HepG2 (cell line): ENCODE measurements around the gene SLC6A17. TPM values are rescaled to one million over a fixed set of nuclear protein-coding genes. Genes with fewer than 3 reads are reported as not detected.

Experiments used
- ATAC-seq: fragments of 200-7000 bp; cut with Tn5 transposase; 3 replicates; pipeline ENCODE4 v1.9.1; 2020; ENCODE audit warnings: mild to moderate bottlenecking, moderate library complexity
- BruUV-seq: library from RNA; stranded (reverse); fragments of 400-500 nt; replicated peaks from 2 replicates; lab custom pipeline; 2021; lab: Mats Ljungman, UMichigan
- CTCF ChIA-PET: fragments of 300-600 bp; formaldehyde crosslinking; extraction: SDS; loops from one replicate; lab custom pipeline; 2021; ENCODE audit warnings: low total read pairs, inconsistent platforms, low intra/inter-chr PET ratio; lab: Yijun Ruan, JAX
- POLR2A ChIA-PET: fragments of 350-600 bp; sonication (Branson Sonifier 250); formaldehyde crosslinking; loops from one replicate; lab custom pipeline; 2020; ENCODE audit warnings: antibody characterized with exemption, inconsistent platforms; lab: Yijun Ruan, JAX
- DNase-seq: peaks from one replicate; pipeline ENCODE4 v3.0.0-alpha.2; 2015; ENCODE audit warnings: low spot score
- FAIRE-seq: peaks from 3 replicates; lab custom pipeline; 2011; peaks lifted over from hg19 to GRCh38; lab: Jason Lieb, UNC
- H2AFZ ChIP-seq: one replicate; pipeline ENCODE4 v1.6.1; 2011; ENCODE audit warnings: low read length, inconsistent platforms
- H3K27ac ChIP-seq: fragments of 300-600 bp; 3 replicates; pipeline ENCODE4 v1.8.0; 2011; ENCODE audit warnings: mixed run types, mild to moderate bottlenecking, mixed read lengths, low read length, inconsistent platforms; ENCODE audit not compliant: insufficient read depth; ENCODE audit errors: extremely low read length
- H3K27me3 ChIP-seq, 2 experiments: fragments of 200-600 bp in 1 of 2; 2 replicates in 1 of 2; 3 replicates in 1 of 2; pipeline versions ENCODE4 v1.6.0 to v1.8.0; 2011; ENCODE audit warnings: low read length in 2 of 2, mild to moderate bottlenecking in 2 of 2, moderate library complexity in 2 of 2, inconsistent platforms in 1 of 2; ENCODE audit not compliant: insufficient read depth in 2 of 2, control insufficient read depth in 1 of 2
- H3K36me3 ChIP-seq, 2 experiments: fragments of 200-600 bp in 1 of 2; replicated peaks in 1 of 2; 2 replicates in 1 of 2; 3 replicates in 1 of 2; pipeline versions ENCODE4 v1.5.1 to v1.8.0; 2011; ENCODE audit warnings: low read length in 2 of 2, inconsistent platforms in 1 of 2; ENCODE audit not compliant: insufficient read depth in 2 of 2, control insufficient read depth in 1 of 2
- H3K4me1 ChIP-seq: 2 replicates; pipeline ENCODE4 v1.5.1; 2012; ENCODE audit warnings: low read length, inconsistent platforms; ENCODE audit not compliant: insufficient read depth
- H3K4me2 ChIP-seq: 2 replicates; pipeline ENCODE4 v1.6.0; 2011; ENCODE audit warnings: low read depth, low read length, inconsistent platforms
- H3K4me3 ChIP-seq, 3 experiments: fragments of 200-600 bp in 1 of 3; sonication (generic), shearing (Covaris generic) in 1 of 3; replicated peaks in 1 of 3; 2 replicates each; pipeline ENCODE4 v1.5.1; 2011 to 2016; ENCODE audit warnings: low read length in 3 of 3, inconsistent platforms in 2 of 3, low read depth in 2 of 3, mild to moderate bottlenecking in 2 of 3, control low read depth in 1 of 3, mixed read lengths in 1 of 3; ENCODE audit not compliant: insufficient read depth in 1 of 3
- H3K79me2 ChIP-seq: one replicate; pipeline ENCODE4 v1.6.1; 2011; ENCODE audit warnings: low read length, inconsistent platforms; ENCODE audit not compliant: insufficient read depth
- H3K9ac ChIP-seq: 2 replicates; pipeline ENCODE4 v1.6.0; 2011; ENCODE audit warnings: mild to moderate bottlenecking, low read depth, low read length, inconsistent platforms; ENCODE audit not compliant: insufficient read depth
- H3K9me3 ChIP-seq: 2 replicates; pipeline ENCODE4 v1.5.1; 2012; ENCODE audit warnings: mild to moderate bottlenecking, low read length
- H4K20me1 ChIP-seq: 2 replicates; pipeline ENCODE4 v1.6.0; 2011; ENCODE audit warnings: inconsistent platforms, mild to moderate bottlenecking, low read length, moderate library complexity; ENCODE audit not compliant: insufficient read depth
- ATF7 ChIP-seq, 2 experiments: fragments of 450-650 bp in 1 of 2; sonication (generic) in 1 of 2; formaldehyde crosslinking in 1 of 2; IDR thresholded peaks; 2 replicates each; pipeline versions ENCODE4 v1.4.0 to v1.6.1; 2016 to 2020; ENCODE audit warnings: antibody characterized with exemption in 1 of 2, mild to moderate bottlenecking in 1 of 2, missing genetic modification reagents in 1 of 2
- CREB1 ChIP-seq, 2 experiments: fragments of 450-650 bp in 1 of 2; IDR thresholded peaks; 2 replicates each; pipeline ENCODE4 v1.6.1; 2016 to 2017; ENCODE audit warnings: control low read depth in 1 of 2, mild to moderate bottlenecking in 1 of 2, missing compliant biosample characterization in 1 of 2, missing genetic modification characterization in 1 of 2
- GFI1 ChIP-seq: sonication (generic); formaldehyde crosslinking; IDR thresholded peaks from 2 replicates; pipeline ENCODE4 v1.5.0; 2020; ENCODE audit warnings: missing genetic modification reagents, mild to moderate bottlenecking, borderline replicate concordance
- HCFC1 ChIP-seq: fragments of 150-350 bp; IDR thresholded peaks from 2 replicates; pipeline ENCODE4 v1.6.1; 2014; ENCODE audit warnings: low read depth, low read length
- KMT2A ChIP-seq: sonication (generic); formaldehyde crosslinking; IDR thresholded peaks from 2 replicates; pipeline ENCODE4 v1.4.0; 2020; ENCODE audit warnings: missing genetic modification reagents
- MED13 ChIP-seq: sonication (generic); formaldehyde crosslinking; IDR thresholded peaks from 2 replicates; pipeline ENCODE4 v1.5.0; 2020; ENCODE audit warnings: missing genetic modification reagents
- REPIN1 ChIP-seq: sonication (generic); formaldehyde crosslinking; IDR thresholded peaks from 2 replicates; pipeline ENCODE4 v1.8.0; 2022; ENCODE audit warnings: missing genetic modification reagents, low read depth, mild to moderate bottlenecking, borderline replicate concordance
- TEAD3 ChIP-seq: optimal IDR thresholded peaks from 2 replicates; pipeline ENCODE3; 2016; ENCODE audit warnings: borderline replicate concordance
- THYN1 ChIP-seq: sonication (generic); formaldehyde crosslinking; IDR thresholded peaks from 2 replicates; pipeline ENCODE4 v1.8.1; 2023; ENCODE audit warnings: low read depth, mild to moderate bottlenecking, moderate library complexity, missing genetic modification reagents, borderline replicate concordance
- TSC22D2 ChIP-seq: sonication (generic); formaldehyde crosslinking; IDR thresholded peaks from 2 replicates; pipeline ENCODE4 v1.5.1; 2020; ENCODE audit warnings: missing genetic modification reagents, mild to moderate bottlenecking, borderline replicate concordance
- ZC3H13 ChIP-seq: sonication (generic); formaldehyde crosslinking; IDR thresholded peaks from 2 replicates; pipeline ENCODE4 v1.8.1; 2023; ENCODE audit warnings: mild to moderate bottlenecking, missing genetic modification reagents, moderate library complexity
- ZFP62 ChIP-seq: sonication (generic); formaldehyde crosslinking; IDR thresholded peaks from 2 replicates; pipeline ENCODE4 v1.4.0; 2020; ENCODE audit warnings: missing genetic modification reagents
- ZNF20 ChIP-seq: sonication (generic); formaldehyde crosslinking; IDR thresholded peaks from 2 replicates; pipeline ENCODE4 v1.4.0; 2020; ENCODE audit warnings: mild to moderate bottlenecking, moderate library complexity, missing genetic modification reagents
- ZNF33B ChIP-seq: sonication (generic); formaldehyde crosslinking; IDR thresholded peaks from 2 replicates; pipeline ENCODE4 v1.5.1; 2020; ENCODE audit warnings: mild to moderate bottlenecking, missing genetic modification reagents
- ZNF44 ChIP-seq: sonication (generic); formaldehyde crosslinking; IDR thresholded peaks from 2 replicates; pipeline ENCODE4 v1.5.1; 2020; ENCODE audit warnings: mild to moderate bottlenecking, missing genetic modification reagents
- WGBS: methylation state at CpG from one replicate; pipeline ENCODE4 v1.1.6; 2017; ENCODE audit warnings: low lambda C conversion rate; 5-methylcytosine and 5-hydroxymethylcytosine counted together
- in situ Hi-C: cut with HindIII; loops from 2 replicates; pipeline ENCODE4 v1.10.0; 2017; ENCODE audit warnings: low pct_unique_long_range_greater_than_20kb; ENCODE audit not compliant: extremely low pct_ligation_motif_present
- intact Hi-C: fragments of 100-400 bp; cut with micrococcal nuclease; formaldehyde crosslinking; loops from one replicate; pipeline ENCODE4 v1.10.0; 2022; ENCODE audit not compliant: unreplicated experiment
- polyA plus RNA-seq, 8 experiments: library from polyadenylated mRNA; depleted of rRNA in 3 of 8; stranded (reverse) in 7 of 8; unstranded in 1 of 8; fragments of >200 nt; fragmentation: Illumina TruSeq in 4 of 8; extraction: Trizol in 4 of 8; gene quantifications; 2 replicates each; pipeline versions ENCODE4 v1.2.1 to v1.2.3, GENCODE V29; 2011 to 2016; ENCODE audit warnings: low read depth in 4 of 8, missing spikeins in 1 of 8, mixed read lengths in 1 of 8; ENCODE audit not compliant: insufficient read depth in 1 of 8
- total RNA-seq, 5 experiments: library from RNA; depleted of rRNA; stranded (reverse); fragments of >200 nt; fragmentation: Illumina TruSeq; extraction: Trizol; gene quantifications; 2 replicates each; pipeline ENCODE4 v1.2.3, GENCODE V29; 2016; ENCODE audit warnings: low read depth in 1 of 5

Gene SLC6A17
- total and polyA plus RNA-seq, 2 of the 13 experiments (the other 11 are each of a cell fraction or from before 2014, with no cell fraction given) = not detected

DNA sequence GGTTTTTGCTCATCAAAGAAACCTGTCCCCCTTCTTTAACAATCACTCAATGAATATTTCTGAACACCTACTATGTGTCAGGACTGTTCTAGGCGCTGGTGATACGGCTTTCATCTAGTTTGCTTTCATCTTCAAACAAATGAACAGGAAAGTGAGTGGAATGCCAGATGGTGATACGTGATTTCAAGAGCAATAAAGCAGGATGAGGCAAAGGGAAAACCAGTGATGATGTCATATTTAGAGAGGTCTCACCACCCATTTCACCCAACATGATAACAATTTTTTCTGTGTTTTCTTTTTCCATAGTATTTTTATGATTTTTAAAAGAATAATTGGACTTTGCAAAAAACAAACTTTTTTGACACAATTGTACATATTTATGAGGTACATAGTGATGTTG lies 11.3 kb upstream of the SLC6A17 start (continued):
- TF ChIP-seq HCFC1 = no peak
- TF ChIP-seq CREB1 (IDR thresholded peaks at IDR 0.05) = peak; percentile 47
- no peak for TF ChIP-seq CREB1 (CRISPR knock-in tag; IDR thresholded peaks at IDR 0.05)
- TF ChIP-seq ZC3H13 (CRISPR knock-in tag) = no peak
- no peak for TF ChIP-seq ZNF20 (CRISPR knock-in tag)
- TF ChIP-seq TEAD3 (CRISPR knock-in tag) = no peak
- TF ChIP-seq ATF7 (IDR thresholded peaks at IDR 0.05) = peak; percentile 90
- no peak for TF ChIP-seq ATF7 (CRISPR knock-in tag; IDR thresholded peaks at IDR 0.05)

DNA sequence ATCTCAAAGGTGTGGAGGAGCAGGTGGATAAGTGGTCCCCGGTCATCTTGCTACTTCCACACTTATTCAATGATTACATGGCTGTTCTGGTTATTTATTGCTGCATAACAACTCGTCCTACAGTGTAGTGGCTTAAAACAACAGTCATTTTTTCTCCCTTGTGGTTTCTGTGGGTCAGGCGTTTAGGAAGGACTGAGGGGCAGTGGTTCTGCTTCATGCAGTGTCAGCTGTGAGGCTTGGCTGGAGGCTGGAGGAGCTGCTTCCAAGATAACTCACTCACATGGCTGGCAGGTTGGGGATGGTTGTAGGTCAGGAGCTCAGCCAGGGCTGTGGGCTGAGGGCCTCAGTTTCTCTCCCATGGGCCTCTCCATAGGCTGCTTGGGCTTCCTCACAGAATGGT lies 5.9 kb upstream of the SLC6A17 start:
- intact Hi-C loops = no loop called here
- Histone ChIP-seq H3K9ac (no peak overlapping the region), H3K27me3 (peaks cover 0 to under 1% of the 10 kb centered on the region in 2 experiments; a peak in 2 of 5 replicates), H3K36me3 (no peaks in the 10 kb centered on the region), H3K9me3 (no peaks in the 10 kb centered on the region), H3K4me2 (no peak overlapping the region), H2AFZ (no peak overlapping the region), H3K27ac (no peak overlapping the region), H3K79me2 (no peaks in the 10 kb centered on the region), H3K4me1 (no peaks in the 10 kb centered on the region), H4K20me1 (no peaks in the 10 kb centered on the region), H3K4me3 (no peak overlapping the region)
- 2% methylated on average over 3 of the region's 3 CpGs for WGBS
- FAIRE-seq = no peak
- no peak for DNase-seq
- ChIA-PET POLR2A (no interaction called here), CTCF (no interaction called here)
- in situ Hi-C loops = no loop called here
- no peak for TF ChIP-seq ZNF33B (CRISPR knock-in tag)
- no peak for TF ChIP-seq REPIN1 (CRISPR knock-in tag)
- TF ChIP-seq THYN1 (CRISPR knock-in tag) = no peak
- no peak for TF ChIP-seq ZFP62 (CRISPR knock-in tag)
- TF ChIP-seq GFI1 (CRISPR knock-in tag) = no peak
- no peak for TF ChIP-seq KMT2A (CRISPR knock-in tag)
- TF ChIP-seq TSC22D2 (CRISPR knock-in tag) = no peak
- TF ChIP-seq MED13 (CRISPR knock-in tag) = no peak
- TF ChIP-seq ZNF44 = no peak
- no peak for ATAC-seq
- BruUV-seq = no TSS peak
